NCI-H2171 (cell line): ENCODE data around the gene TM4SF20.
"Not testable (repeated sequence)": the region's sequence is repeated elsewhere in the genome, so short reads cannot be mapped to it uniquely, and the experiment has no call there.

ENCODE experiments used
- DNase-seq: peaks from one replicate; lab custom pipeline; 2025; lab: John Stamatoyannopoulos, UW

Gene TM4SF20

DNA sequence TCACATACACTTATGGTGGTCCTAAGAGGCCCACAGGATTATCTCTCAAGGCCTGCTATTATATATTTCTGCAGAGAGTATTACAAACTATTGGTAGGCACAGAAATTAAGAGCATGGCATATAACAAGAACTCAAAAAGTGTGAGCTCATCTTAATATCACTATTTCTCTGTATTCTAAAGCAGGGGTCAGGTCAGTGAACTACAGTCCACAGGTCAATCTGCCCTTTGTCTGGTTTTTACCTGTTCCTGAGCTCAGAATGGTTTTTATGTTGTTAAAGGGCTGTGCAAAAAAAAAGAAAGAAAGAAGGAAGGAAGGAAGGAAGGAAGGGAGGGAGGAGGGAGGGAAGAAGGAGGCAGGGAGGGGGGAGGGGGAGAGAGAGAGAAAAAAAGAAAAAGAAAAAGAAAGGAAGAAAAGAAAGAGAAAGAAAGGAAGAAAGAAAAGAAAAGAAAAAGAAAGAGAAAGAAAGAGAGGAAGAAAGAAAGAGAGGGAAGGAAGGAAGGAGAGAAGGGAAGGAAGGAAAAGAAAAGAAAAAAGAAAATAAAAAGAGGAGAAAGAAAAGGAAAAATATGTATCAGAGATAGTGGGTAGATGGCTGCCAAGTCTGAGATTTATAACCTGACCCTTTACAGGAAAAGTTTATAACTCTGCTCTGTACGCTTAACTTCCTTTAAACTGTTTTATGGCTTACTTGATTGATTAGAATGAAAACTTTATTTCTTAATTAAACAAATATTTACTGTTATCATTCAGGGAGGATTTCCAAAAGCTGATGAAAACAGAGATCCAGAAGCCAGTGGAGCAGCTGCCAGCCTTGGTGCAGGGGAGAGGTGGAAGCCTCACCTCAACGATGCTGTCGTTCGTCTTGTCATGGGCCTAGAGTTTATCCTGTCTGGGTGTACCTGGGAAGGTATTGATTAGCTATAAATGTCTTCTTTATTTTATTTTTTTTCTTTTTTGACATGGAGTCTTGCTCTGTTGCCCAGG is 19.9 kb upstream of the TM4SF20 start:
- DNase-seq, result no peak

- DNase-seq, result no peak
These were observed 18.5 kb upstream of the TM4SF20 start for GRCh38 chr2:227397562-227397961.

DNA sequence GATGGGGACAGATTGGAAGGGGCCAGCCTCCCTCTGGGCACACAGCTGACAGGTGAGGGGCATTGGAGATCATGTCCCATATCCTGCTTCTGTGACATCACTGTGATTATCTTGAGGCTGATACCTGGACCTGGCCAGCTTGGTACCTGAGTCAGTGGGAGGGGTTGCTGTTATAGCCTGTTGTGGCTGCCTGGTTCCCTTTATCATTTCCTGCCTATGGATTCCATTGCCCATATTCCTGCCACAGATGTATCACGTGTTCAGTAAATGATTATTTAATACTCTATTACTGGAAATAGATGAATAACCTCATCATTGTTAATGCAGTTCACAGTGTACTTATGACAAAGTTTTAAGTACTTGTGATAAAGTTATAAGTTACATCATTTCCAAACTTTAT is 16.4 kb upstream of the TM4SF20 start:
- no peak for DNase-seq

DNA sequence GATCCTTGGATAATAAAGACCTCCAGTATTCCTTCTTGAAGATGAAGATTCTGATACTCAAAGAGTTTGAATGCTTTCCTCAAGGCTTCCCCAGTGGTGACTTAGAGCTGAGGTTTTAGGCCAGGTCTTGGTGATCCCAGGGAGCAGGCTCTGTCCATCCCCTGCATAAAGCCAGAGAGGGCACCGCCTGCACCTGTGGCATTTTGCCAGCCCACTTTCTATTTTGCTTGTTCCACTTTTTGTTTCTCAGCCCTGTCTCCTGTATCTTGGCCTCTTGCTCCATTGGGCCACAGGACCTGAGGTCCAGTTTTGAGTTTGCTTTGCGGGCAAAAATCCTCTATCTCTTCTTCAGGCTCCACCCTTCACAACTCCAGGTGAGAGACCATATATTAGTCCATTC is 15.3 kb upstream of the TM4SF20 start:
- no peak for DNase-seq

DNA sequence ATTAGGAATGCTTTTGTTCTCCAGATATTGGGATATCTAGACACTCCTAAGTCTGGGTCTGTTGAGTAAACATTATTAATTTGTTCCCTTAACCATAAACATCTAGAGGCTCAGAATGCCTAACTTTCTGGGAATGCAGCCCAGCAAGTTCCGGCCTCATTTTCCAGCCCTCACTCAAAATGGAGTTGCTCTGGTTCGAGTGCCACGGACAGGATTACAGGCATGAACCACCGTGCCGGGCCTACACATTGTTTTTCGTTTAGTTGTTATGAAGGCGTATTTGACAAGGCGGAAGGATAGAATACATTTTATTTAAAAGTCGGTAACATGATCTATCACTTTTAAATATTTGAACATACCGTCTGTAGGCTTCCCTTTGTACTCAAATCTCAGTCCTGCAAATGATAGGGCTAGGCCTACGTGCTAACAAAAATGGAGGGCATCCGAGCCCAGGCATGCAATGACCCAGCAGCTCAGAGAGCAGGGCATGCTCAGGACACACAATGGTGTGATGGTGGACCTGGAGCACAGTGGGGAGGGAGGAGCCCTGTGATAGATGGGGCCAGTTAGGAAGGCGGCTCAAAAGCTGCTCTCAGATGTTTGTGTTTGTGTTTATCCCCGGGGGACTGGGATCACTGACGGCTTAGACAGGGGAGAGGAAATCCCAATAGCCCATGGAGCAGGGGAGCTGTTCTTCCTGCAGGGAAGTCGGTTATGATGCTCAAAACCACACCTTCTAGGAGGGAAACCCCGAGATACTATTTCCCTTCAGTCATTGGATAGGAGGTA is 11.6 kb upstream of the TM4SF20 start:
- DNase-seq, result no peak

- DNase-seq, result no peak
These were observed 10.6 kb upstream of the TM4SF20 start for GRCh38 chr2:227389661-227390060.

DNA sequence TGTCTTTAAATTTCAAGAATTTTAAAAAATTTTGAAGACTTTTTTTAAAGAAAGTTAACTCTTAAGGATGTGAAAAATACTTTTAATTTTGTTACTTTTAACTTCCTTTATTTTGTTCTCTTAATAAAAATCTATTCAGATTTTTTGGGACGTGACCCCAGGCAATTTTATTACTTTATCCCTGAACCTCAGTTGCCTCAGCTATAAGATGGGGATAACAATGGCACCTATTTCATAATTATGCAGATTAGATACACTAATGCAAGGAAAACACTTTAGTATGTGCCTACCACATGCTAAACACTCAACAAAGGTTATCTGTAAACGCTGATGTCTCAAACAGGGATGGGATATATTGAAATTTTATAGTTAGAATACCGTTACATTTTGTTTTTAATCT is 10.1 kb upstream of the TM4SF20 start:
- DNase-seq, result no peak

- DNase-seq, result no peak
These were observed 9.5 kb upstream of the TM4SF20 start for GRCh38 chr2:227388537-227389011.

GRCh38 chr2:227387583-227387982 is 8.5 kb upstream of the TM4SF20 start, which contains the start of gene SCYGR1:
Gene SCYGR1, minus strand, starts transcription at chr2:227387949. Its CDS starts 0 bp downstream, at chr2:227387949.
- not testable (repeated sequence) for DNase-seq

GRCh38 chr2:227386630-227387029 is 7.5 kb upstream of the TM4SF20 start:
- no peak for DNase-seq

- DNase-seq, result no peak
These were observed 4.6 kb upstream of the TM4SF20 start for GRCh38 chr2:227383686-227384085.

DNA sequence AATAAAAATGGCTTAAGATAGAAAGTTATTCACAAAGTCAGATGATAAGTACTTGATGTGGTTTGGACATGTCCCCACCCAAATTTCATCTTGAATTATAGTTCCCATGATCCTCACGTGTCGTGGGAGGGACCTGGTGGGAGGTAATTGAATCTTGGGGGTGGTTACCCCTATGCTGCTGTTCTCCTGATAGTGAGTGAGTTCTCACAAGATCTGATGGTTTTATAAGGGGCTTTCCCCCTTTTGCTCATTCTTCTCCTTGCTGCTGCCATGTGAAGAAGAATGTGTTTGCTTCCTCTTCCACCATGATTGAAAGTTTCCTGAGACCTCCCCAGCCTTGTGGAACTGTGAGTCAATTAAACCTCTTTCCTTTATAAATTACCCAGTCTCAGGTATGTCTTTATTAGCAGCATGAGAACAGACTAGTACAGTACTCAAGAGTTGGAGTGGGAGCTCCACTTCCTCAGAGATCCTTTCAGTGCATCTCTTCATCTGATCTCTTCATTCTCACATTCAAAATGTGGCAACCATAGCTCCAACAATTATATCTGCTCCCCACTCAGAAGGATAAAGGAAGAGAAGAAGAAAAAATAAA is 3.2 kb upstream of the TM4SF20 start:
- DNase-seq, result not testable (repeated sequence)

GRCh38 chr2:227378371-227378782 is 729 bp downstream of the TM4SF20 start:
- DNase-seq, result no peak

DNA sequence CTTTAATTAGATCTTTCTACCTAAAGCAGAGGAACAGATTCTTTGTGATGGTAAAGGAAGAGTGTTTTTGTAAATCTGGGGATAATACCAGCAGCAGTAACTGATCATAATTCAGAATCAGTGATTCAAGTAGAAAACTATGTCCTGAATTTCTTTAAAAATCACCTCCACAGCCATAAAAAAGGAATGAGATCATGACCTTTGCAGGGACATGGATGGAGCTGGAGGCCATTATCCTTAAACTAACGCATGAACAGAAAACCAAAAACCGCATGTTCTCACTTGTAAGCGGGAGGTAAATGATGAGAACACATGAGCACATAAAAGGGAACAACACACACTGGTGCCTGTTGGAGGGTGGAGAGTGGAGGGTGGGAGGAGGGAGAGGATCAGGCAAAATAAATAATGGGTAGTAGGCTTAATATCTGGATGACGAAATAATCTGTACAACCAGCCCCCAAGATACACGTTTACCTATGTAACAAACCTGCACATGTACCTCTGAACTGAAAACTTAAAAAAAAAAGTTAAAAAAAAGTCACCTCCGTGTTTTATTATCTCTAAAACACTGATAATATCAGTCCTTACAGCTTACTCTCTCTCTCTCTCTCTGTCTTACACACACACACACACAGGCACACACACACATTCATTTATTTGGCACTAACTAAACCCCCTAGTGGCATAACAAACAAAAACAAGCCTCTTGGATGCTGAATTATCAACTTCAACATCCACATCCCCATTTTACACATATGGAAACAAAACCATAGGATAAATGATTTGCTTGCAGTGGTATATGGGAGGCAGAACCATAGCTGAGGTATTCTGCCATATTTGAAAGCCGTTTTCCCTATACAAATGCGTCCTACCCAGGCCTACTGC is 1.4 kb downstream of the TM4SF20 start:
- DNase-seq, result no peak

- no peak for DNase-seq
These were observed 2.3 kb downstream of the TM4SF20 start for GRCh38 chr2:227376656-227377396.

GRCh38 chr2:227374158-227374557 is 4.9 kb downstream of the TM4SF20 start:
- no peak for DNase-seq

DNA sequence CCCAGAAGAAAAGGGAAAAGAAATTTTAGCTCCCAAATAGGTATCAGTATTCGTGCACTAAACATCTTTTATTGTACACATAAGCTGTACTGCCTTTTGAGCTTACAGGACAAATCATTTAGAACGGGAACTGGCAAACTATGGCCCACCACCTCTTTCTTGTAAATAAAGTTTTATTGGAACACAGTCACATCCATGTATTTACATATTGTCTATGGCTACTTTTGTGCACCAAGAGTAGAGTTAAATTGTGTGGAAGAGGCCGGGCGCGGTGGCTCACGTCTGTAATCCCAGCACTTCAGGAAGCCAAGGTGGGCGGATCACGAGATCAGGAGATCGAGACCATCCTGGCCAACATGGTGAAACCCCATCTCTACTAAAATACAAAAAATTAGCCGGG is 5.7 kb downstream of the TM4SF20 start:
- no peak for DNase-seq

- no peak for DNase-seq
These were observed 8.3 kb downstream of the TM4SF20 start for GRCh38 chr2:227370791-227371312.

DNA sequence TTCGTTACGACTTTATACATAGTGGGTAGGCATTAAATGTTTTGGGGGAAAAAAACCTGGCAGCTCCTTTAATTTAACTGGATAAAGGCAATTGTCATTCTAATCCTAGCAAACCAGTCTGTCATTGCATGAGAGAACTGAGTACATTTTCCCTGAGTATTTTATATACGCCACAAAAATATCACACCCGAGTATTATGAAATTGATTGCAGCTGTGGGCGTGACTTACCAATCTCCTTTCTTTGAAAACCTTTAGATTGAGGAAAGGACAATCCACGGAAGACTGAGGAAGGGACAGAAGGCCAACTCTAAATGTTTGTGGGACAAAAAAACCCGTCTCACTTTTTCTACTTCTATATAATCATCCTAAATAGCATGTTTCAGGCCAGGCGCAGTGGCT is 9.0 kb downstream of the TM4SF20 start:
- no peak for DNase-seq

DNA sequence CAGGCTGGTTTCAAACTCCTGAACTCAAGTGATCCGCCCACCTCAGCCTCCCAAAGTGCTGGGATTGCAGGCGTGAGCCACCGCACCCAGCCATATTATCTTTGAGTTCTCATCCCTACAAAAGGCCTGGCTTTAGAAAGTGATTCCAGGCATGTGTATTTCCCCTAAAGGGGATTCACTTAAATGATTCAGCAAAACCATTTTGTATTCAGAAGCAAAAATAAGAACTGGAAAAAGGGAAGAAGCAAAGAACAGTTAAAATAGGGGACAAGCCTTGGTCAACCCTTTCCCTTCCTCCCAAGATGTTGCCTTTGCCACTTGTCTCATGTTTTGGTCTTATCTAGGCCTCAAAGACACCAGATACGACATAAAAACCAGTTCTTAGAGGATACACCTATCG is 10.5 kb downstream of the TM4SF20 start:
- DNase-seq, result no peak
